Measurements from ENCODE around the gene SEPSECS.
A peak's percentile ranks its signal among the peaks of the same experiment; 100 is the strongest.

The SEPSECS gene

DNA sequence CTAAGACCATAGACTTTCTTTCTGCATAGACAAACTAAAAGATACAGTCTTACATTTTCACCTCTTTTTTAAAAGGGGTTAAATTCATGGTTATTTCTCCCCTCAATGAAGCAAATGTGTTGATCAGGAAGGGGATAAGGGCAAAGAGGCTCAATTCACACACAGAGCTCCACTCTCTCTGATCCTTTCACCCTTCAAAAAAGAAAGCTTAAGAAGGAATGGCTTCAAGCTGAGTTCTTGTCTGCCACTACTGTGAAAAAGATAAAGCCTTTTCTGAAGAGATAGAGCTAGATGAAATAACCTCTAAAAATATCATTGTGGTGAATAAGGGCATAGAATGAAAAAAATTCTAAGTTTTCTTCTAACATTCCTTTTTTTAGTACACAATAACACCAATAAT lies 28.3 kb downstream of the SEPSECS start:
- H3K36me3 ChIP-seq (ENCODE audit: control insufficient read depth in 2 of 2, insufficient read depth in 1 of 2, low read length in 2 of 2) = no peaks in the 10 kb centered on the region
- ChIA-PET POLR2A (no interaction called here), CTCF (interaction anchor here (1.5 kb wide), 1 partner anchor 13 kb away, joined by 8 read pairs; no protein-coding TSS in a partner anchor)
- TF ChIP-seq PRDM1 (tag by site-specific recombination; IDR thresholded peaks at IDR 0.05) (0 out of 2 replicates have a peak, but pooled peaks have one; percentile 11), ZNF2 (tag by site-specific recombination; IDR thresholded peaks at IDR 0.05) (no peak)
- no peaks in the 10 kb centered on the region for H3K4me1 ChIP-seq (ENCODE audit: control insufficient read depth, insufficient read depth, low read length)
- H3K4me3 ChIP-seq (ENCODE audit: low read depth, low read length) = no peak overlapping the region
- no peak overlapping the region for H3K27ac ChIP-seq (ENCODE audit: extremely low read depth, low read depth, low read length)
- H3K9me3 ChIP-seq (ENCODE audit: control insufficient read depth, insufficient read depth, low read depth, low read length) = no peaks in the 10 kb centered on the region

GRCh38 chr4:25131381-25131780 lies 28.9 kb downstream of the SEPSECS start:
- ChIA-PET POLR2A (no interaction called here), CTCF (interaction anchor here (0.7 to 1.5 kb wide), 2 partner anchors 13 to 46 kb away, joined by 3 to 8 read pairs; no protein-coding TSS in a partner anchor)
- Histone ChIP-seq H3K27ac (ENCODE audit: extremely low read depth, low read depth, low read length) (no peak overlapping the region), H3K9me3 (ENCODE audit: control insufficient read depth, insufficient read depth, low read depth, low read length) (no peaks in the 10 kb centered on the region), H3K4me1 (ENCODE audit: control insufficient read depth, insufficient read depth, low read length) (no peaks in the 10 kb centered on the region), H3K36me3 (ENCODE audit: control insufficient read depth in 2 of 2, insufficient read depth in 1 of 2, low read length in 2 of 2) (no peaks in the 10 kb centered on the region), H3K4me3 (ENCODE audit: low read depth, low read length) (no peak overlapping the region)
- no peak for TF ChIP-seq ZNF132 (tag by site-specific recombination; IDR thresholded peaks at IDR 0.05; ENCODE audit: borderline replicate concordance)
- TF ChIP-seq ZBTB8A (tag by site-specific recombination; IDR thresholded peaks at IDR 0.05) = no peak
- TF ChIP-seq ZFHX2 (tag by site-specific recombination; conservative IDR thresholded peaks at IDR 0.05) = no peak
- no peak for TF ChIP-seq ZNF747 (tag by site-specific recombination; IDR thresholded peaks at IDR 0.05)
- TF ChIP-seq OVOL3 (tag by site-specific recombination; IDR thresholded peaks at IDR 0.05) = no peak
- no peak for TF ChIP-seq ZNF248 (tag by site-specific recombination; IDR thresholded peaks at IDR 0.05)
- no peak for TF ChIP-seq ZEB2 (tag by site-specific recombination; IDR thresholded peaks at IDR 0.05)
- TF ChIP-seq ZNF473 (tag by site-specific recombination; IDR thresholded peaks at IDR 0.05) = no peak
- no peak for TF ChIP-seq ZNF701 (tag by site-specific recombination; IDR thresholded peaks at IDR 0.05)
- no peak for TF ChIP-seq ZNF629 (tag by site-specific recombination; IDR thresholded peaks at IDR 0.05)
- no peak for TF ChIP-seq ZNF280C (tag by site-specific recombination; IDR thresholded peaks at IDR 0.05)
- no peak for TF ChIP-seq MYNN (tag by site-specific recombination; IDR thresholded peaks at IDR 0.05; ENCODE audit: borderline replicate concordance)
- TF ChIP-seq ZNF529 (tag by site-specific recombination; IDR thresholded peaks at IDR 0.05; ENCODE audit: insufficient replicate concordance) = no peak
- no peak for TF ChIP-seq ZNF639 (tag by site-specific recombination; IDR thresholded peaks at IDR 0.05)
- no peak for TF ChIP-seq ZNF518A (tag by site-specific recombination; conservative IDR thresholded peaks at IDR 0.05; ENCODE audit: low read depth)
- TF ChIP-seq ZNF426 (tag by site-specific recombination; IDR thresholded peaks at IDR 0.05) = no peak
- TF ChIP-seq ZNF416 (tag by site-specific recombination; IDR thresholded peaks at IDR 0.05) = no peak
- TF ChIP-seq, protein P1, sequence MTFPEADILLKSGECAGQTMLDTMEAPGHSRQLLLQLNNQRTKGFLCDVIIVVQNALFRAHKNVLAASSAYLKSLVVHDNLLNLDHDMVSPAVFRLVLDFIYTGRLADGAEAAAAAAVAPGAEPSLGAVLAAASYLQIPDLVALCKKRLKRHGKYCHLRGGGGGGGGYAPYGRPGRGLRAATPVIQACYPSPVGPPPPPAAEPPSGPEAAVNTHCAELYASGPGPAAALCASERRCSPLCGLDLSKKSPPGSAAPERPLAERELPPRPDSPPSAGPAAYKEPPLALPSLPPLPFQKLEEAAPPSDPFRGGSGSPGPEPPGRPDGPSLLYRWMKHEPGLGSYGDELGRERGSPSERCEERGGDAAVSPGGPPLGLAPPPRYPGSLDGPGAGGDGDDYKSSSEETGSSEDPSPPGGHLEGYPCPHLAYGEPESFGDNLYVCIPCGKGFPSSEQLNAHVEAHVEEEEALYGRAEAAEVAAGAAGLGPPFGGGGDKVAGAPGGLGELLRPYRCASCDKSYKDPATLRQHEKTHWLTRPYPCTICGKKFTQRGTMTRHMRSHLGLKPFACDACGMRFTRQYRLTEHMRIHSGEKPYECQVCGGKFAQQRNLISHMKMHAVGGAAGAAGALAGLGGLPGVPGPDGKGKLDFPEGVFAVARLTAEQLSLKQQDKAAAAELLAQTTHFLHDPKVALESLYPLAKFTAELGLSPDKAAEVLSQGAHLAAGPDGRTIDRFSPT (tag by site-specific recombination; IDR thresholded peaks at IDR 0.05) = no peak
- TF ChIP-seq, protein P2, sequence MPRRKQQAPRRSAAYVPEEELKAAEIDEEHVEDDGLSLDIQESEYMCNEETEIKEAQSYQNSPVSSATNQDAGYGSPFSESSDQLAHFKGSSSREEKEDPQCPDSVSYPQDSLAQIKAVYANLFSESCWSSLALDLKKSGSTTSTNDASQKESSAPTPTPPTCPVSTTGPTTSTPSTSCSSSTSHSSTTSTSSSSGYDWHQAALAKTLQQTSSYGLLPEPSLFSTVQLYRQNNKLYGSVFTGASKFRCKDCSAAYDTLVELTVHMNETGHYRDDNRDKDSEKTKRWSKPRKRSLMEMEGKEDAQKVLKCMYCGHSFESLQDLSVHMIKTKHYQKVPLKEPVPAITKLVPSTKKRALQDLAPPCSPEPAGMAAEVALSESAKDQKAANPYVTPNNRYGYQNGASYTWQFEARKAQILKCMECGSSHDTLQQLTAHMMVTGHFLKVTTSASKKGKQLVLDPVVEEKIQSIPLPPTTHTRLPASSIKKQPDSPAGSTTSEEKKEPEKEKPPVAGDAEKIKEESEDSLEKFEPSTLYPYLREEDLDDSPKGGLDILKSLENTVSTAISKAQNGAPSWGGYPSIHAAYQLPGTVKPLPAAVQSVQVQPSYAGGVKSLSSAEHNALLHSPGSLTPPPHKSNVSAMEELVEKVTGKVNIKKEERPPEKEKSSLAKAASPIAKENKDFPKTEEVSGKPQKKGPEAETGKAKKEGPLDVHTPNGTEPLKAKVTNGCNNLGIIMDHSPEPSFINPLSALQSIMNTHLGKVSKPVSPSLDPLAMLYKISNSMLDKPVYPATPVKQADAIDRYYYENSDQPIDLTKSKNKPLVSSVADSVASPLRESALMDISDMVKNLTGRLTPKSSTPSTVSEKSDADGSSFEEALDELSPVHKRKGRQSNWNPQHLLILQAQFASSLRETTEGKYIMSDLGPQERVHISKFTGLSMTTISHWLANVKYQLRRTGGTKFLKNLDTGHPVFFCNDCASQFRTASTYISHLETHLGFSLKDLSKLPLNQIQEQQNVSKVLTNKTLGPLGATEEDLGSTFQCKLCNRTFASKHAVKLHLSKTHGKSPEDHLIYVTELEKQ (tag by site-specific recombination; IDR thresholded peaks at IDR 0.05; ENCODE audit: borderline replicate concordance) = no peak
